Stimulated activated CD4-positive, alpha-beta T cell treated with anti-CD3 and anti-CD28 coated beads, TNF-alpha, amount 100 ng/mL, for 4 hours (primary cell): Measurements from ENCODE around the gene SHB.

Experiments used
- DNase-seq, 3 experiments: peaks; one replicate each; pipeline ENCODE4 v3.0.0-alpha.2; 2020; ENCODE audit warnings: low read depth in 3 of 3

The SHB gene

GRCh38 chr9:38042626-38043357 lies 26.2 kb downstream of the SHB start:
- no peak for DNase-seq

GRCh38 chr9:38041564-38042243 lies 27.3 kb downstream of the SHB start:
- no peak for DNase-seq

GRCh38 chr9:38039907-38040682 lies 28.9 kb downstream of the SHB start:
- no peak for DNase-seq

- no peak for DNase-seq
Observed at GRCh38 chr9:38039090-38039906, 29.7 kb downstream of the SHB start.

- no peak for DNase-seq
Observed at GRCh38 chr9:38038307-38039089, 30.5 kb downstream of the SHB start.

GRCh38 chr9:38037981-38038306 lies 31.1 kb downstream of the SHB start:
- DNase-seq, result no peak

GRCh38 chr9:38036359-38037084 lies 32.5 kb downstream of the SHB start:
- DNase-seq, result no peak

GRCh38 chr9:38035873-38036272 lies 33.2 kb downstream of the SHB start:
- DNase-seq, result no peak

- no peak for DNase-seq
Observed at GRCh38 chr9:38033941-38034340, 35.1 kb downstream of the SHB start.

GRCh38 chr9:38032266-38033110 lies 36.5 kb downstream of the SHB start:
- DNase-seq, result no peak

- no peak for DNase-seq
Observed at GRCh38 chr9:38031594-38031993, 37.4 kb downstream of the SHB start.

- no peak for DNase-seq
Observed at GRCh38 chr9:38030658-38031057, 38.4 kb downstream of the SHB start.

- DNase-seq, result no peak
Observed at GRCh38 chr9:38029915-38030638, 39.0 kb downstream of the SHB start.

- DNase-seq, result no peak
Observed at GRCh38 chr9:38027714-38028113, 41.3 kb downstream of the SHB start.

- DNase-seq, result no peak
Observed at GRCh38 chr9:38026840-38027527, 42.0 kb downstream of the SHB start.

GRCh38 chr9:38026021-38026809 lies 42.8 kb downstream of the SHB start:
- DNase-seq, result no peak

- no peak for DNase-seq
Observed at GRCh38 chr9:38025166-38025565, 43.9 kb downstream of the SHB start.
